Adrenal gland (tissue), 12 donors: ENCODE data around the gene ZDHHC19. TPM values are rescaled to one million over a fixed set of nuclear protein-coding genes. Genes with fewer than 3 reads are reported as not detected.
"Not testable (repeated sequence)": the region's sequence is repeated elsewhere in the genome, so short reads cannot be mapped to it uniquely, and the experiment has no call there.

Experiments used
- DNase-seq, 7 donors: peaks; one replicate each; pipeline ENCODE4 v3.0.0-alpha.2; 2019 to 2020
- H3K27ac ChIP-seq, 5 donors: fragments of 200-600 bp; sonication (generic) in 4 of 5; 1 replicate in 3 of 5; 2 replicates in 2 of 5; pipeline versions ENCODE4 v1.5.1 to v1.8.0; 2016 to 2020; ENCODE audit warnings: mild to moderate bottlenecking in 1 of 5
- H3K27me3 ChIP-seq: fragments of 200-600 bp; 2 replicates; pipeline ENCODE4 v1.8.0; 2021
- H3K36me3 ChIP-seq, 2 donors: fragments of 200-600 bp; replicated peaks in 1 of 2; 1 replicate in 1 of 2; 2 replicates in 1 of 2; pipeline versions ENCODE4 v1.5.1 to v1.8.0; 2018 to 2022
- H3K4me1 ChIP-seq, 2 donors: fragments of 200-600 bp; replicated peaks in 1 of 2; 1 replicate in 1 of 2; 2 replicates in 1 of 2; pipeline versions ENCODE4 v1.5.1 to v1.8.0; 2018 to 2021
- H3K4me3 ChIP-seq, 4 donors: fragments of 200-600 bp; sonication (generic) in 3 of 4; one replicate each; pipeline ENCODE4 v1.5.1; 2016 to 2018
- H3K9me3 ChIP-seq, 3 donors: fragments of 200-600 bp; sonication (generic) in 1 of 3; replicated peaks in 1 of 3; 1 replicate in 2 of 3; 2 replicates in 1 of 3; pipeline versions ENCODE4 v1.5.1 to v1.8.0; 2016 to 2021
- CTCF ChIP-seq, 6 experiments: fragments of 450-650 bp in 4 of 6; fragments of 200-600 bp in 2 of 6; sonication (generic) in 1 of 6; IDR thresholded peaks; 1 replicate in 5 of 6; 2 replicates in 1 of 6; pipeline versions ENCODE4 v1.5.1 to v1.8.0; 2016 to 2021; ENCODE audit warnings: antibody characterized with exemption in 6 of 6, mild to moderate bottlenecking in 2 of 6, moderate library complexity in 1 of 6
- POLR2A ChIP-seq, 2 donors: fragments of 450-650 bp; IDR thresholded peaks; one replicate each; pipeline ENCODE4 v1.6.1; 2017; ENCODE audit warnings: antibody characterized with exemption in 2 of 2, mild to moderate bottlenecking in 2 of 2, moderate library complexity in 1 of 2
- WGBS, 4 donors: extraction: QIAGEN DNeasy Blood & Tissue Kit in 2 of 4; methylation state at CpG; one replicate each; pipeline versions ENCODE4 v1.1.5 to v1.1.7; 2013 to 2017; 5-methylcytosine and 5-hydroxymethylcytosine counted together
- intact Hi-C, 2 donors: fragments of 100-400 bp; cut with DNase I; formaldehyde crosslinking; loops; one replicate each; pipeline versions ENCODE4 v1.14.1 to v1.15.0; 2022 to 2023
- polyA plus RNA-seq, 3 donors: library from polyadenylated mRNA; stranded (reverse); fragments of 200-250 nt in 2 of 3; fragments of 350-450 nt in 1 of 3; fragmentation: Illumina TruSeq in 1 of 3; extraction: RNeasy Lipid Tissue Mini Kit (QIAGEN cat#74804) in 1 of 3; gene quantifications; one replicate each; pipeline ENCODE4 v1.2.3, GENCODE V29; 2013 to 2014
- total RNA-seq, 9 donors: library from RNA; depleted of rRNA in 4 of 9; stranded (reverse); fragments of >200 nt in 4 of 9; fragments of 120-200 nt in 1 of 9; fragmentation: NEBNext Ultra II Directional in 1 of 9; extraction: Animal tissue kit (Norgen Biotek cat#: 25700) in 1 of 9; gene quantifications; one replicate each; pipeline versions ENCODE4 v1.1.0 to v1.2.4, GENCODE V29; 2013 to 2023
- donor health status: healthy with polysubstance abuse.
- donor health status: Bipolar disorder and iron deficiency.
- donor health status: DM: yes; HTN: yes; CAD: no.
- donor health status: DM: no; HTN: no; CAD: no.
- donor health status: DM: no; HTN: no; CAD: no.
- donor health status: DM: yes; HTN: yes; CAD: no.

Gene ZDHHC19
- total and polyA plus RNA-seq, 12 donors: 3.0 to 59.2 (median 7.4) TPM; not detected in 1

GRCh38 chr3:196168808-196169391 lies 42.3 kb downstream of the ZDHHC19 start:
- Histone ChIP-seq H3K27ac (no peak overlapping the region), H3K4me1 (no peaks in the 10 kb centered on the region), H3K27me3 (no peaks in the 10 kb centered on the region), H3K36me3 (no peaks in the 10 kb centered on the region), H3K4me3 (no peak overlapping the region), H3K9me3 (no peaks in the 10 kb centered on the region)
- TF ChIP-seq POLR2A (IDR thresholded peaks at IDR 0.05) (no peak), CTCF (IDR thresholded peaks at IDR 0.05) (no peak)
- intact Hi-C loops: no loop called here
- WGBS, 4 donors: 31 to 60% (median 48%) methylated on average over 4 to 6 of the region's 6 CpGs
- peak in 5 of 7 donors; percentile 34 to 72 (median 40) for DNase-seq

- H3K27me3 ChIP-seq: no peaks in the 10 kb centered on the region
- no peak for DNase-seq
- no peaks in the 10 kb centered on the region for H3K9me3 ChIP-seq
- TF ChIP-seq CTCF (IDR thresholded peaks at IDR 0.05) (no peak), POLR2A (IDR thresholded peaks at IDR 0.05) (no peak)
- H3K4me1 ChIP-seq: no peaks in the 10 kb centered on the region
- H3K4me3 ChIP-seq: no peak overlapping the region
- intact Hi-C loops: no loop called here
- no peak overlapping the region for H3K27ac ChIP-seq
- 89 to 96% (median 92%) methylated on average over 7 of the region's 7 CpGs for WGBS, 4 donors
- H3K36me3 ChIP-seq: no peaks in the 10 kb centered on the region
These were observed 44.5 kb downstream of the ZDHHC19 start for GRCh38 chr3:196166741-196167140.

GRCh38 chr3:196165850-196166249 lies 45.4 kb downstream of the ZDHHC19 start:
- TF ChIP-seq CTCF (IDR thresholded peaks at IDR 0.05): no peak
- no peak for TF ChIP-seq POLR2A (IDR thresholded peaks at IDR 0.05)
- Histone ChIP-seq H3K4me3 (no peak overlapping the region), H3K36me3 (no peaks in the 10 kb centered on the region), H3K9me3 (no peaks in the 10 kb centered on the region), H3K27me3 (no peaks in the 10 kb centered on the region), H3K4me1 (no peaks in the 10 kb centered on the region), H3K27ac (no peak overlapping the region)
- 83 to 92% (median 86%) methylated on average over 4 to 7 of the region's 7 CpGs for WGBS, 4 donors
- DNase-seq: no peak
- intact Hi-C loops: no loop called here

GRCh38 chr3:196165006-196165575 lies 46.1 kb downstream of the ZDHHC19 start:
- H3K4me3 ChIP-seq, intact Hi-C loops: not testable (repeated sequence)

GRCh38 chr3:196164576-196164975 lies 46.6 kb downstream of the ZDHHC19 start:
- peaks cover 0 to 3% of the 10 kb centered on the region in 2 donors for H3K4me1 ChIP-seq
- H3K4me3 ChIP-seq: no peak overlapping the region
- intact Hi-C loops: no loop called here
- H3K27me3 ChIP-seq: no peaks in the 10 kb centered on the region
- no peak for DNase-seq
- no peak overlapping the region for H3K27ac ChIP-seq
- no peak for TF ChIP-seq POLR2A (IDR thresholded peaks at IDR 0.05)
- no peak for TF ChIP-seq CTCF (IDR thresholded peaks at IDR 0.05)
- H3K36me3 ChIP-seq: no peaks in the 10 kb centered on the region
- 65 to 83% (median 73%) methylated on average over 2 of the region's 2 CpGs for WGBS, 4 donors
- no peaks in the 10 kb centered on the region for H3K9me3 ChIP-seq

More at GRCh38 chr3:196165006-196165575, 46.1 kb downstream of the ZDHHC19 start:
- H3K36me3 ChIP-seq, H3K27me3 ChIP-seq, H3K9me3 ChIP-seq, H3K4me1 ChIP-seq, H3K27ac ChIP-seq, DNase-seq: not testable (repeated sequence)
- WGBS, 4 donors: 70 to 84% (median 80%) methylated on average over 5 of the region's 5 CpGs
